GM21619 (cell line): ENCODE data around the gene TOGARAM1.
A peak's percentile ranks its signal among the peaks of the same experiment; 100 is the strongest.

Experiments used
- ATAC-seq: cut with Tn5 transposase; IDR thresholded peaks from one replicate; pipeline ENCODE4 v1.9.1; 2021; ENCODE audit not compliant: unreplicated experiment

Gene TOGARAM1

GRCh38 chr14:44961554-44962333 lies at the start of gene TOGARAM1, which contains the start of gene KLHL28:
Gene TOGARAM1 (plus strand): TSS chr14:44962190. CDS start chr14:44962422, 232 bp downstream.
Gene KLHL28 (minus strand): TSS chr14:44961947. CDS start chr14:44945928, 16,019 bp downstream.
- peak; percentile 90 for ATAC-seq

- no peak for ATAC-seq
Measured at GRCh38 chr14:44914849-44915248, 47.1 kb upstream of the TOGARAM1 start.

GRCh38 chr14:44928793-44929192 lies 33.2 kb upstream of the TOGARAM1 start:
- no peak for ATAC-seq

- no peak for ATAC-seq
Measured at GRCh38 chr14:44935155-44935554, 26.8 kb upstream of the TOGARAM1 start.

- no peak for ATAC-seq
Measured at GRCh38 chr14:44937547-44937946, 24.4 kb upstream of the TOGARAM1 start.

GRCh38 chr14:44940211-44940610 lies 21.8 kb upstream of the TOGARAM1 start:
- no peak for ATAC-seq

- no peak for ATAC-seq
Measured at GRCh38 chr14:44940944-44941343, 21.0 kb upstream of the TOGARAM1 start.

- ATAC-seq: no peak
Measured at GRCh38 chr14:44941591-44941990, 20.4 kb upstream of the TOGARAM1 start.

- ATAC-seq: no peak
Measured at GRCh38 chr14:44942436-44942835, 19.6 kb upstream of the TOGARAM1 start.

GRCh38 chr14:44944107-44944506 lies 17.9 kb upstream of the TOGARAM1 start:
- ATAC-seq: no peak

GRCh38 chr14:44945264-44945663 lies 16.7 kb upstream of the TOGARAM1 start:
- ATAC-seq: no peak

- ATAC-seq: no peak
Measured at GRCh38 chr14:44951051-44951450, 10.9 kb upstream of the TOGARAM1 start.

GRCh38 chr14:44952391-44953110 lies 9.4 kb upstream of the TOGARAM1 start:
- ATAC-seq: no peak

- ATAC-seq: no peak
Measured at GRCh38 chr14:44954750-44955149, 7.2 kb upstream of the TOGARAM1 start.

GRCh38 chr14:44955528-44955927 lies 6.5 kb upstream of the TOGARAM1 start:
- no peak for ATAC-seq

GRCh38 chr14:44956866-44957265 lies 5.1 kb upstream of the TOGARAM1 start:
- no peak for ATAC-seq

- no peak for ATAC-seq
Measured at GRCh38 chr14:44959538-44959937, 2.5 kb upstream of the TOGARAM1 start.

GRCh38 chr14:44960146-44960545 lies 1.8 kb upstream of the TOGARAM1 start:
- no peak for ATAC-seq

GRCh38 chr14:44960646-44961045 lies 1.3 kb upstream of the TOGARAM1 start:
- ATAC-seq: no peak

GRCh38 chr14:44961151-44961553 lies 838 bp upstream of the TOGARAM1 start:
- peak; percentile 22 for ATAC-seq

- ATAC-seq: peak; percentile 28
Measured at GRCh38 chr14:44962334-44963043, 499 bp downstream of the TOGARAM1 start.
